GM19452 (cell line): ENCODE measurements around the gene RASL11A.

Source experiments
- ATAC-seq: cut with Tn5 transposase; IDR thresholded peaks from one replicate; pipeline ENCODE4 v1.9.1; 2021; ENCODE audit not compliant: unreplicated experiment

Gene RASL11A, protein sequence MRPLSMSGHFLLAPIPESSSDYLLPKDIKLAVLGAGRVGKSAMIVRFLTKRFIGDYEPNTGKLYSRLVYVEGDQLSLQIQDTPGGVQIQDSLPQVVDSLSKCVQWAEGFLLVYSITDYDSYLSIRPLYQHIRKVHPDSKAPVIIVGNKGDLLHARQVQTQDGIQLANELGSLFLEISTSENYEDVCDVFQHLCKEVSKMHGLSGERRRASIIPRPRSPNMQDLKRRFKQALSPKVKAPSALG

DNA sequence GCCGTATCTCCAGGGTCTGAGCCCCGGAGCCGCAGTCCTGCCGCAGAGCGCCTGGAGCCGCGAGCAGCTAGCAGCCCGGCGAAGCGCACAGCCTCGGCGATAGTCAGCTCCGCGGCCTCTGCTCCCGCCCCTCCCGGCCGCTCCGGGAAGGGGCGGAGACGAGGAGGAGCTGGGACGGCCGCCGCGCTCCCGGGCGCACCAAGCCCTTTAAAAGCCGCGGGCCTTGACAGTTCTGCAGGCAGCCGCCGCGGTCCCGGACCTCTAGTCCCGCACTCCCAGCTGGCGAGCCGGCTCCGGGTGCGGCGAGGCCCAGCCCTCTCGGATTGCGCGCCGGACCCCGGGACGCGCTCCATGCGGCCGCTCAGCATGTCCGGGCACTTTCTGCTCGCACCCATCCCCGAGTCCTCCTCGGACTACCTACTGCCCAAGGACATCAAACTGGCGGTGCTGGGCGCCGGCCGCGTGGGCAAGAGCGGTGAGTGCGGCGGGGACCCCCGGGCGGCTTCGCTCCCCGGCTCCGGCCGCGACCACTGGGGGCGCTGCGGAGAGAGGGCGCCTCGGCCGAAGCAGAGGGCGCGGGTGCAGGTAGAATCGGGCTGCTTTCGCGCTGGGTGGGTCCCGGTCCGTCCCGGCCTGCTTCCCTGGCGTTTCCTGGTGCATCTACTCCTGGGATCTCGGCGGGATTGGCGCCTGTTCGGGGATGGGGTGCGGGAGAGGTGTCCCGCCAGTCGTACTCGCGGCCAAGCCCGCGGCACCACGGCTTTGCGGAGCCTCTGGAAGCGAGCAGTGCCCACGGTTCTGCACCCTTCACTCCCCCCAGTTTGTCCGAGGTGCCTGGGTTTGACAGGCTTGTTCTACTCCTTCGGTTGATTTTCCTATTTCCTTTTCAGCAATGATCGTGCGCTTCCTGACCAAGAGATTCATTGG is at the start of gene RASL11A:
TSS of gene RASL11A (plus strand) at position 237 of the 927 bp plus-strand sequence. CDS start at position 352, 115 bp downstream.
- peak; percentile 84 for ATAC-seq

DNA sequence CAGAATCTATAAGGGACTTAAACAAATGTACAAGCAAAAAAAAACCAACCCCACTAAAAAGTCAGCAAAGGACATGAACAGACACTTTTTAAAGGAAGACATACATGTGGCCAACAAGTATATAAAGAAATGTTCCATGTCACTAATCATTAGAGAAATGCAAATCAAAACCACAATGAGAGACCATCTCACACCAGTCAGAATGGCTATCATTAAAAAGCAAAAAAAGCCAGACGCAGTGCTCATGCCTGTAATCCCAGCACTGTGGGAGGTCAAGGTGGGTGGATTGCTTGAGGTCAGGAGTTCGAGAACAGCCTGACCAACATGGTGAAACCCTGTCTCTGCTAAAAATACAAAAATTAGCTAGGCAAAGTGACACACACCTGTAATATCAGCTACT is 48.5 kb upstream of the RASL11A start:
- ATAC-seq = peak; percentile 65

DNA sequence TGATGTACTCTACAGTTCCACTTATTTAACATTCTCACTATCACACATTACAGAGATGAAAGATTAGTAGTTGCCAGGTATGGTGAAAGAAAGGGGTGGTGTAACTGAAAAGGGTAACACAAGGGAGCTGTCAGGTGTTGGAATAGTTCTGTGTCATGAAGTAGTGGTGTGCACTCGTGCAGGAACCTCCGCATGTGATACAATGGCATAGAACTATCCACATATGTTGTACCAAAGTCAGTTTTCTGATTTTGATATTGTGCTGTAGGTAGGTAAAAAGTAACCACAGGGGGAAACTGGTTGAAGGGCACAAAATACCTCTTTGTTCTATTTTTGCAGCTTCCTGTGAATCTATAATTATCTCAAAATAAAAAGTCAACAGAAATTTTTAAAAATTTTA is 43.6 kb upstream of the RASL11A start:
- ATAC-seq = no peak

- ATAC-seq = no peak
Observed at GRCh38 chr13:27228131-27228530, 42.5 kb upstream of the RASL11A start.

- ATAC-seq = no peak
Observed at GRCh38 chr13:27229642-27230041, 41.0 kb upstream of the RASL11A start.

- ATAC-seq = no peak
Observed at GRCh38 chr13:27233964-27234363, 36.7 kb upstream of the RASL11A start.

DNA sequence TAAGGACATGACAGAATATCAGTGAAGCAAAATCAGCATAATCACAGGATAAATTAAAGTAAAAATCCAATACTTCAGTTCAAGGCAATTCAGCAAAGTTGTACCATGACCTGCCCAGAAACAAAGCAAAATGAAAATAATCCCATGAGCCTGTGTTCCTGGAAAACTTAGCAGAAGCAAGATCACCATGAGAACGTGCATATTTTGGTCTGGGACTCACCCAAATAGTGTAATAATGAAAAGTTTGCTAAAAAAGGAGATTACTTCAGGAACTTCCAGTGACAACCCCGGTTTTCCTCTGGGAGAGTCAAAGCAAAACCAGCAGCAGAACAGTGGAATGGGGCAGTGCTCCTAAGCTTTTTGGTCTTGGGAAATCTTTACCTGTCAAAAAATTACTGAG is 34.2 kb upstream of the RASL11A start:
- no peak for ATAC-seq

GRCh38 chr13:27242702-27243101 is 27.9 kb upstream of the RASL11A start:
- ATAC-seq = no peak

DNA sequence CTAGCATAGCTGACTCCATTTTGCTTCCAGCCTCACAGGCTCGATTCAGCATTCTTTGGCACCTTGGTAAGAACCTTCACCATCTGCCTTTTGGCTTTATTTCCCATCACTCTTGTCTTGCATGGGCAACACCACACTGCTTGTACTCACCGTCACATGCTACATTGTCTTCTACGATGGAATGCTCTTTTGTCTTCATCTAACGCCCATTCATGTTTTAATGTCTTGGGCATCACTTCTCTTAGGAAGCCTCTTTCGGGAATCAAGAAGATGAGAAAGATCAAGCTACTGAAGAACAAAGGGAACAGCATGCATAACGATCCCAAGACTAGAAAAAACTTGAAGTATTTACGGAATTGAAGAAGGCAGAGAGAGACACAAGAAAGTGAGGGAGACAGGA is 25.0 kb upstream of the RASL11A start:
- ATAC-seq = no peak

- peak; percentile 14 for ATAC-seq
Observed at GRCh38 chr13:27250833-27251165, 19.8 kb upstream of the RASL11A start.

- ATAC-seq = peak; percentile 91
Observed at GRCh38 chr13:27251166-27252091, 19.2 kb upstream of the RASL11A start, which contains the start of gene RPL21. RPL21 (plus strand) TSS chr13:27251558; CDS start chr13:27253777, 2,219 bp downstream.

GRCh38 chr13:27252467-27252866 is 18.2 kb upstream of the RASL11A start:
- no peak for ATAC-seq

GRCh38 chr13:27257233-27257568 is 13.4 kb upstream of the RASL11A start:
- ATAC-seq = no peak

GRCh38 chr13:27257648-27258253 is 12.9 kb upstream of the RASL11A start:
- no peak for ATAC-seq

DNA sequence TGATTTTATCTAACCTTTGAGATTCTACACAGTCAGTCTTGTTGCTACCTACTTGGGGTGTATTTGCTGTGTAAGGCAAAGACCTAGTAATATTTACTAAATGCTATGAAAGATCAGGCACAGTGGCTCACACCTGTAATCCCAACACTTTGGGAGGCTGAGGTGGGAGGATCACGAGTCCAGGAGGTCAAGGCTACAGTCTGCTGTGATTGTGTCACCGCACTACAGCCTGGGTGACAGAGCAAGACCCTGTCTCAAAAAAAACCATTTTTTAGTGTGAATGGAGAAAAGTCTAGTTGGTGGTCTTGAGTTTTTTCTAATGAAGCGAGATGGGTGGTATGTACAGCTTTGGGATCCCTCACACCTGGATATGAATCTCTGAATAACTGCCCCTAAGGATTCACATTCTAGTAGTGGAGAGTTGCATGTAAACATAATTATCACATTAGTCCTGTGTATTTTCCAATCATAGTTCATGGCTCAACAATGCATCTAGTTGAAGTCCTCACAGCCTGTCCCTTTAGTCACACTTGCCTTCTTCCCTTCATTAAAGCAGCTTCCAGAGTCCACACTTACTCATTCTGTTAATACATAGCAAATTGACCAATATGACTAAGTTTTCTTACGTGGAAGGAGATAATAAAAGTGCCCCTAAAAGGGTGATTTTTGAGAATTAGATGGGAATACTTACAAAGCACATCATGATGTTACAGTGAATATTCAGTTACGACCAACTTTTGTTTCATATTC is 11.8 kb upstream of the RASL11A start:
- no peak for ATAC-seq

DNA sequence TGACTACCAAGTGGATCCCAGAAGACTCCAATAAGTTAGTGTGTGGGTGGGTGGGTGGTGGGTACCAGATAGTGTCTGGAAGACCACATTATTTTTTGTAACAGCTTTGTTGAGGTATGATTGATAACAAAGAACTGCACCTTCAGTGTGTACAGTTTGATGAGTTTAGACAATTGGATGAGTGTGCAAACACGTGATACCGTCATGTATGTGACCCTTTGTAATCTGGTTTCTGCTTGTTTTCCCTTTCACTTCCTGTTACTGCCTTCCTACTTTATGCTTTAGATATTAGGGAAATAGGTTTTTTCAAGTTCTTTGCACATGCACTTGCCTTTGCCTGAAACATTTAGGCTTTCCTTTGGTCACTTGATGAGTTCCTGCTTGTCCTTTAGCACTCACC is 10.8 kb upstream of the RASL11A start:
- no peak for ATAC-seq

GRCh38 chr13:27261396-27261795 is 9.2 kb upstream of the RASL11A start:
- ATAC-seq = no peak

DNA sequence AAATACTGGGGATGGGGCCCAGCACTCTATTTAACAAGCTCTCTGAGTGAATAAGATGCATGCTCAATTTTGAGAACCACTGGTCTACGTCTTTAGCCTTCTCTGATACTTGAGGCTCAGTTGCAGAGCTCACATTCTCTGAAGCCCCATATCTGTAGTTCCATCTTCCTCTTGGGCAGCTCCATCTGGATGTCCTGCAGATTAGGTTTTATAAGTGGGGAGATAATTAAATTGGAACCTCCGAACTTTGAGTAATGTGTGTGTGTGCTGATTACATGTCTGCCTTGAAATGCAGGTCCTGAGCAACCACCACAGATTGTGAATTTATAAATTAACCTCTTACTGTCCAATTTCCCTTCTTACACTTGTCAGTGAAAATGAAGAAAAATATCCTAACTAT is 7.2 kb upstream of the RASL11A start:
- no peak for ATAC-seq

GRCh38 chr13:27264181-27264580 is 6.4 kb upstream of the RASL11A start:
- ATAC-seq = no peak

DNA sequence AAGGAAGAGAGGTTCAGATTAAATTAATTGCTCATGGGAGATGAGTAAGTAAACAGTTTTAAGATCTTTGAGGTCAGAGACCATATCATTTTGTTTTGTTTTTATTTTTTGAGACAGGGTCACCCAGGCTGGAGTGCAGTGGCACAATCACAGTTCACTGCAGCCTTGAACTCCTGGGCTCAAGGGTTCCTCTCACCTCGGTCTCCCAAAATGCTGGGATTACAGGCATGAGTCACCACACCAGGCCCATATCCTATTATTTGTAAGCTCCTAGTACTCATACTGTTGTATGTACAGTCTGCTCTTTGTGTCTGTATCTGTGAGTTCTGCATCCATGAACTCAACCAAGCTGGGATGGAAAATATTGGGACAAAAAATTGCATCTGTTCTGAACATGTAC is 6.0 kb upstream of the RASL11A start:
- no peak for ATAC-seq
